Stomach smooth muscle (tissue), 2 donors: ENCODE results near the gene CCDC110.
A peak's percentile ranks its signal among the peaks of the same experiment; 100 is the strongest.

Experiments
- H3K27ac ChIP-seq: one replicate; pipeline ENCODE4 v1.7.0; 2013; ENCODE audit warnings: mild to moderate bottlenecking, low read length, inconsistent platforms
- H3K27me3 ChIP-seq, 2 donors: one replicate each; pipeline ENCODE4 v1.7.0; 2013; ENCODE audit warnings: low read length in 2 of 2; ENCODE audit not compliant: insufficient read depth in 2 of 2, control insufficient read depth in 1 of 2
- H3K36me3 ChIP-seq, 2 donors: one replicate each; pipeline ENCODE4 v1.7.0; 2013; ENCODE audit warnings: low read length in 2 of 2; ENCODE audit not compliant: control insufficient read depth in 2 of 2, insufficient read depth in 2 of 2
- H3K4me1 ChIP-seq: one replicate; pipeline ENCODE4 v1.7.0; 2013; ENCODE audit warnings: low read length; ENCODE audit not compliant: control insufficient read depth, insufficient read depth
- H3K4me3 ChIP-seq, 2 donors: one replicate each; pipeline ENCODE4 v1.7.0; 2013; ENCODE audit warnings: low read length in 2 of 2
- H3K9ac ChIP-seq, 2 donors: one replicate each; pipeline ENCODE4 v1.7.0; 2013; ENCODE audit warnings: low read length in 2 of 2, mild to moderate bottlenecking in 1 of 2
- H3K9me3 ChIP-seq, 2 donors: one replicate each; pipeline ENCODE4 v1.7.0; 2013; ENCODE audit warnings: low read length in 2 of 2; ENCODE audit not compliant: control insufficient read depth in 2 of 2
- donor health status: healthy.
- donor health status: Pancreatic carcinoma.

Gene CCDC110

DNA sequence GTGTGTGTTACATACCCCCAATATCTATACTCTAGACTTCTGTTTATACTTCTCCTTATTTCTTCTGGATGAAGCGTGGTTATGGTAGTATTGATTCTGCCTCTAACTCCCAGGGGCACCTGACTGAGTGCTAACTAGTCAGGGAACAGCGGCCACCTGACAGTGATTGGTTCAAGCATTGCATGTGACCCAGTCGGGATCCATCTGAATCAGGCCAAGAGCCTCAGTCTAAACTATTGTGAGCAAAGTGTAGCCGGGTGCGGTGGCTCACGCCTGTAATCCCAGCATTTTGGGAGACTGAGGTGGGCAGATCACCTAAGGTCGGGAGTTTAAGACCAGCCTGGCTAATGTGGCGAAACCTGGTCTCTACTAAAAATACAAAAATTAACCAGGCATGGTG is 10.0 kb downstream of the CCDC110 start:
- no peaks in the 10 kb centered on the region for H3K4me1 ChIP-seq
- no peaks in the 10 kb centered on the region for H3K36me3 ChIP-seq
- no peak overlapping the region for H3K4me3 ChIP-seq
- no peak overlapping the region for H3K9ac ChIP-seq
- no peaks in the 10 kb centered on the region for H3K27me3 ChIP-seq
- H3K27ac ChIP-seq: no peak overlapping the region
- H3K9me3 ChIP-seq: no peaks in the 10 kb centered on the region

DNA sequence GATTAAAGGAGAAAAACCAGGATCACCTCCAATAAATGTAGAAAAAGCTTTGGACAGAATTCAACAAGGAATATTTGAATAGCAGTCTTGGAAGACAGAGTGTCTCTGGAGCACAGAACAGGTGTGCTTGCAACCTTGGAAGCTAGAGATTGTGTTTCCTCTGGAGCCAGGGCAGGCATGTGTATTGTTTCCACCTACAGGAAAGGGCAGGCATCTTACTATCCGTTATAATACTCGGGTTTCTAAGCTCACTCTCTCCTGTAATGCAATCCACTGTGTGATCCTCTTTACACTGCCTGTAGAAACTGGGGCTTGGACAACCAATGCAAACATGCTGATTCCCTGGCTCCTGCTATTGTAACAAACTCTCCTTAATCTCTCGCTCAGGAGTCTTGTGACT is 14.4 kb downstream of the CCDC110 start:
- Histone ChIP-seq H3K4me1 (no peaks in the 10 kb centered on the region), H3K27me3 (no peaks in the 10 kb centered on the region), H3K9me3 (no peaks in the 10 kb centered on the region), H3K36me3 (no peaks in the 10 kb centered on the region), H3K4me3 (no peak overlapping the region), H3K9ac (no peak overlapping the region), H3K27ac (no peak overlapping the region)

DNA sequence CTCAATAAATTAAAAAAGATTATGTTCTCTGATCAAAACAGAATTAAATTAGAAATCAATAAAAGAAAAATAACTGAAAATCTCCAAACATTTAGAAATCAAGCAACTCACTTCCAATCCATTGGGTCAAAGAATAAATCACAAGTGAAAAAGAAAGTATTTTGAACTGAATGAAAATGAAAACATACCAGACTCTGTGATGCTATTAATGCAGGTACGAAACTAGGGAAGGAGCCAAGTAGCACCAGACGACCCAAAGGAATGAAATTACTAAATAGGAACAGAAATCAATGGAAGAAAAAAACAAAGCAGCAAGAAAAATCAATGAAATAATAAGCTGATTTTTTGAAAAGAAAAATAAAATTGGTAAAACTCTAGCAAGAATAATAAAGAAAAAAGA is 15.4 kb downstream of the CCDC110 start:
- Histone ChIP-seq H3K9me3 (no peaks in the 10 kb centered on the region), H3K27ac (no peak overlapping the region), H3K4me1 (no peaks in the 10 kb centered on the region), H3K4me3 (no peak overlapping the region), H3K27me3 (no peaks in the 10 kb centered on the region), H3K9ac (no peak overlapping the region), H3K36me3 (no peaks in the 10 kb centered on the region)

DNA sequence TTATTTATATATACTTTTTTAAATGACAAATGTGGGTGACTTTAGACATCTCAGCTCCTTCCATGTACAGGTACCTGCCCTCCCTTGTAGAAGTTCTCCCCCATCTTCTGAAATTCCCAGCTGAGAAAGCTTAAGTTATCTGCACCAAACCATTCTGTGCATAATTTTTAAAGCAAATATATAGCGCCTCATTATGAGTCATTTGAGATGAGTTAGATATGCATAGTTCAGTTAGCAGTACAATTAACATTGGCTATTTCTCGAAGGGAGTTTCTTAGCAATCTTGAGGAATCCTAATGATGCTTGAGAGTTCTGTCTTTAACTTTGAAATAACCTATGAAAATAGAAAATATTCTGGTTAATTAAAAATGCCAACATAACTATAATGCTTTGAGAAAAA is 26.3 kb downstream of the CCDC110 start:
- Histone ChIP-seq H3K4me3 (no peak overlapping the region), H3K27ac (no peak overlapping the region), H3K4me1 (no peaks in the 10 kb centered on the region), H3K9ac (no peak overlapping the region), H3K36me3 (no peaks in the 10 kb centered on the region), H3K9me3 (no peaks in the 10 kb centered on the region), H3K27me3 (no peaks in the 10 kb centered on the region)

DNA sequence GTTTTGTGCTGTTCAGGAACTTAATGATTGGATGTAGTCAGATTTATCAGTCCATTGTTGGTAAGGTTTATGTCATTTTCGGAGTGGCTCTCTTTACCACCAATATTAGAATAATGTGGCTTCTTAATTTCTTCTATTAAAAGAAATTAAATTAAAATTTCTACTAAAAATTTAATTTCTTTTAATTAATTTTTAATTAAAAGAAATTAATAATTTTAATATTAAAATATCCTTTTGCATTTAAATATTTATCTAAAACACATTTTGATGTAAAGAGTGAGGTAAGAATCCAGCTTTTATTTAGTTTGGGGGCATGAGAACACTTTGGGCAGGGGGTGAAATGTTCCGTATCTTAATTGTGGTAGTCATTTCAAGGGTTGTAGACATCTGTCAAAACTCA is 30.1 kb downstream of the CCDC110 start:
- no peak overlapping the region for H3K4me3 ChIP-seq
- no peak overlapping the region for H3K9ac ChIP-seq
- no peaks in the 10 kb centered on the region for H3K9me3 ChIP-seq
- no peaks in the 10 kb centered on the region for H3K27me3 ChIP-seq
- no peaks in the 10 kb centered on the region for H3K36me3 ChIP-seq
- H3K4me1 ChIP-seq: no peaks in the 10 kb centered on the region
- H3K27ac ChIP-seq: no peak overlapping the region

DNA sequence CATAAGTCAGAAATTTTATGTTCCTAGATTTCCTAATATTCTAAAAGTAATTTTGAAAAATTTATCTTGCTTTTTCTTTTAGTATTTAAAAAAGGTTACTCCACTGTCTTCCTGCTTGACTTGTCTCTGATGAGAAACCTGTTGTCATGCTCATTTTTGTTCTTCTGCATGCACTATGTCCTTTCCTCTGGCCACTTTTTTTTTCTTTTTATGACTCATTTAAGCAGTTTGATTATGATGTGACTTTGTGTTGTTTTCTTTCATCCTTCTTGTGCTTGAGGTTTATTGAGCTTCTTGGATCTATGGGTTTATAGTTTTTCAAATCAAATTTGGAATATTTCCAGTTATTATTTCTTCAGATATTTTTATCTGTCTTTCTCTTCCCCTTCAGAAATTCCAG is 33.7 kb downstream of the CCDC110 start:
- Histone ChIP-seq H3K36me3 (no peaks in the 10 kb centered on the region), H3K4me3 (no peak overlapping the region), H3K27ac (no peak overlapping the region), H3K9me3 (no peaks in the 10 kb centered on the region), H3K27me3 (no peaks in the 10 kb centered on the region), H3K9ac (no peak overlapping the region), H3K4me1 (no peaks in the 10 kb centered on the region)

DNA sequence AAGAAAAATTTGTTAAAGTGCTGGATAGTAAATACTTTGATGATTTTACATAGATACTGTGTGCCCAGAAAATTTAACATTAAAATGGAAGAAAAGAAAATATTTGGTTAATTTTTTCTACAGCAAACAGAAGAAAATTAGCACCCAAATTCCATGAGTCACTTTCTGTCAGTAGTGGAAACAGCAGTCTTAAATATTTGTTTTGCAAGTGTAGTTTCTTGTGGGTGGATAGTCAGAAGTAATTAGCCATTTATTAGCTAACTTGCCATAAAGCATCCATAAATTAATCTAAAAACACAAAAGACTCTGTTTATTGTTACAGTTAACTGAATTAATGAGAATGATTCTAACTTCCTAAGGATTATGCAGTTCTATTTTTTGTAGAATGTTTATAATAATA is 36.1 kb downstream of the CCDC110 start:
- Histone ChIP-seq H3K36me3 (no peaks in the 10 kb centered on the region), H3K27ac (no peak overlapping the region), H3K4me3 (no peak overlapping the region), H3K27me3 (no peaks in the 10 kb centered on the region), H3K4me1 (no peaks in the 10 kb centered on the region), H3K9ac (no peak overlapping the region), H3K9me3 (no peaks in the 10 kb centered on the region)

DNA sequence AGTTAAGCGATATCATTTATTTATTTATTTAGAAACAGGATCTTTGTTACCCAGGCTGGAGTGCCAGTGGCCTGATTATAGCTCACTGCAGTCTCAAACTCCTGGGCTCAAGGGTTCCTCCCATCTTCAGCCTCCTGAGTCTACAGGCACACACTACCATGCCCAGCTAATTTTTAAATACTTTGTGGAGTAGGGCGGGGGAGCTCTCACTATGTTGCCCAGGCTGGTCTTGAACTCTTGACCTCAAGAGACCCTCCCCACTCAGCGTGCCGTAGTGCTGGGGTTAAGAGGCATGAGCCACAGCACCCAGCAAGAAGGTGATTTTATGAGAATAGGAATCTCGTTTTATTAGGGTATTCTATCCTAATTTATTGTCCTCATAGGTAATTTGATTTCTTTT is 41.9 kb downstream of the CCDC110 start:
- no peak overlapping the region for H3K4me3 ChIP-seq
- no peaks in the 10 kb centered on the region for H3K9me3 ChIP-seq
- H3K36me3 ChIP-seq: no peaks in the 10 kb centered on the region
- no peak overlapping the region for H3K27ac ChIP-seq
- no peak overlapping the region for H3K9ac ChIP-seq
- no peaks in the 10 kb centered on the region for H3K27me3 ChIP-seq
- peaks cover 11% of the 10 kb centered on the region for H3K4me1 ChIP-seq

DNA sequence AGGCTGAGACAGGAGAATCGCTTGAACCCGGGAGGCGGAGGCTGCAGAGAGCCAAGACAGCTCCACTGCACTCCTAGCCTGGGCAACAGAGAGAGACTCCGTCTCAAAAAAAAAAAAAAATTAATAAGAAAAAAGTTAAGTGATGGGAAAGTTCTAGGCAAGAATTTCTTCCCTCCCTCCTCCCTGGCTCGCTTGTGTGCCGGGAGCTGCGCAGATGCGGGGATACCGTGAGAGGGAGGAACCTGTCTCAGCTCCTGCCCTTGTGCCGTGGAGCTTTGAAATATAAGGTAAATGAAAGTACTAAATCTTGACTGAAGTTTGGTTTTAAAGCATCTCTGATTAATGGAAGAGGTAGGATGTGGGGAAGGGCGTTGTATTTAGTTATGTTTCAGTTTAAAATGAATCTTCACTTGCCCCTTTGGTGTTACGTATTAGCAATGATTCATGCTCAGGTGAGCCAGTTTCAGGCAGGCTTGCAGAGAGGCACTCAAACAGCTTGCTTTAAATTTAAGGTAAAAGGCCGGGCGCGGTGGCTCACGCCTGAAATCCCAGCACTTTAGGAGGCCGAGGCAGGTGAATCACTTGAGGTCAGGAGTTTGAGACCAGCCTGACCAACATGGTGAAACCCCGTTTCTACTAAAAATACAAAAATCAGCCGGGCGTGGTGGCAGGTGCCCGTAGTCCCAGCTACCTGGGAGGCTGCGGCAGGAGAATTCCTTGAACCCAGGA is 44.4 kb downstream of the CCDC110 start:
- peaks cover 18% of the 10 kb centered on the region for H3K4me1 ChIP-seq
- no peaks in the 10 kb centered on the region for H3K27me3 ChIP-seq
- H3K9me3 ChIP-seq: no peaks in the 10 kb centered on the region
- no peak overlapping the region for H3K27ac ChIP-seq
- no peaks in the 10 kb centered on the region for H3K36me3 ChIP-seq
- no peak overlapping the region for H3K4me3 ChIP-seq
- no peak overlapping the region for H3K9ac ChIP-seq

DNA sequence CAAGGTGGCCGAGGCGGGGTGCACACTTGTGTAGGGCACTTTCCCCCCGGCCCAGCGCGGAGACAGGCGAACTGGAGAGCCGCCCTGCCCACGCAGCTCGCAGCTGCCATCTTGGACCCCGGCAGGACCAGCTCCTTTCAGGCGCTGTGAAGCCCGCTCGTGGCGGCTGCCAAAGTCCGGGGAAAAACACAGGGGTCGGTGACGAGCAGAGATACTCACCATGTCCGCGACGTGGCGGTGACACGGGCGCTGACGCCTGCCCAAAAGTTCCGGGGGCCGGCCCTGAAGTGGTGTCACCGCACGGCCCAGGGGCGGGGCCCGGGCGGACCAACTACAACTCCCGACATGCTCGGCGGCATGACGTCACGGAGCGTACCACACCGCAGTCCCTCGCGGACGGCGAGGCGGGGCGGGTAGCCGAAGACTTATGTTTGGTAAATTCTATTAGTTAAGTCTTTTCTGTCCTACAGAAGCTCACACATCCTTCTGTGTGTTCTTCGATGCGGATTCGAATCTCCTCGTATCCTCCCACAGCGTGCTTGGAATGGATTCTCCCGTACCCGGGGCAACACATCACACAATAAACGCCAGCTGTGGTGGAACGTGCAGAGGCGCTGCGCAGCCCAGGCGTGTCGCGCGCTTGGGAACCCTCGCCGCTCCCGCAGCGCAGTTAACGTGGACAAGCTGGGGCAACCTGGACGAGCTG is 45.7 kb downstream of the CCDC110 start, which contains the start of gene UFSP2:
Gene UFSP2, minus strand, starts transcription at position 318 of the 706 bp plus-strand sequence. Its CDS starts 96 bp downstream, at position 222.
- Histone ChIP-seq H3K27me3 (no peaks in the 10 kb centered on the region), H3K4me3 (peak within 1 kb of the TSS; percentile 96 to 98), H3K27ac (peak within 1 kb of the TSS; percentile 98), H3K9me3 (no peaks in the 10 kb centered on the region), H3K9ac (peak within 1 kb of the TSS; percentile 80 to 100), H3K36me3 (peaks cover 4 to 5% of the 10 kb centered on the region in 2 donors), H3K4me1 (peaks cover 18% of the 10 kb centered on the region)
